Upper lobe of left lung (tissue), 4 donors: Measurements from ENCODE around the gene APBB1IP.

ENCODE experiments used
- POLR2A ChIP-seq, 4 donors: fragments of 450-650 bp; IDR thresholded peaks; one replicate each; pipeline ENCODE4 v1.5.1; 2016 to 2017; ENCODE audit warnings: antibody characterized with exemption in 4 of 4, mild to moderate bottlenecking in 2 of 4
- POLR2AphosphoS5 ChIP-seq, 2 donors: sonication (generic); formaldehyde crosslinking; IDR thresholded peaks; one replicate each; pipeline ENCODE4 v1.5.1; 2017; ENCODE audit warnings: antibody characterized with exemption in 2 of 2
- TF ChIP-seq, protein P1 (sequence below), 6 experiments: fragments of 450-650 bp in 4 of 6; fragments of 200-600 bp in 2 of 6; sonication (generic) in 2 of 6; IDR thresholded peaks; one replicate each; pipeline ENCODE4 v1.5.1; 2016 to 2019; ENCODE audit warnings: antibody characterized with exemption in 6 of 6

DNA sequence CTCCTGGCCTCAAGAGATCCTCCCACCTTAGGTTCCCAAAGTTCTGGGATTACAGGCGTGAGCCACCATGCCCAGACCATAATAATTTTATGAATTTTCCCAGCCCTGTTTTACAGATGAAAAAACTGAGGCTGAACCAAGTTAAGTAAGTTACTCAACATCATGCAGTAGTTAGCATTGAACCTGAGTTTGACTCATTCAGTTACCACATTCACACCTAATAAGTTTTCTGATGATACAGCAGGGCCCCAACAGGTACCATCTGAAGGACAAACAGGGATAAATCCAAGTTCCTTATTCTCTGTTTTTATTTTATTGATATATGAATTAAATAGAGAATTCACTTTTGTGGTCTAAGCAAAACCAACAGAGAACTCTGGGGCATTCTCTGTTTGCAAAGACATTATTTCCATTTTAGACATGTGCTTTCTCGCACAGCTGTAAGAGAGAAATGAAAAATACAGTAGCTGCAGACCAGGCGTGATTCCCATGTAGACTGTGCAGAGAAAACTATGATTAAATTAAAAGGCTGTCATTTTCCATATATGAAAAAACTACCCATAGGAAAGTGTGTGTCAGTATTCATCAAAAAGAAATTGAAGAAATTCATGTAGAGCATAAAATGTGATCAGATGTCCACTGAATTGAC, 26.6 kb downstream of the APBB1IP start:
- TF ChIP-seq POLR2AphosphoS5 (IDR thresholded peaks at IDR 0.05) (no peak), POLR2A (IDR thresholded peaks at IDR 0.05) (no peak)
- TF ChIP-seq, protein P1, sequence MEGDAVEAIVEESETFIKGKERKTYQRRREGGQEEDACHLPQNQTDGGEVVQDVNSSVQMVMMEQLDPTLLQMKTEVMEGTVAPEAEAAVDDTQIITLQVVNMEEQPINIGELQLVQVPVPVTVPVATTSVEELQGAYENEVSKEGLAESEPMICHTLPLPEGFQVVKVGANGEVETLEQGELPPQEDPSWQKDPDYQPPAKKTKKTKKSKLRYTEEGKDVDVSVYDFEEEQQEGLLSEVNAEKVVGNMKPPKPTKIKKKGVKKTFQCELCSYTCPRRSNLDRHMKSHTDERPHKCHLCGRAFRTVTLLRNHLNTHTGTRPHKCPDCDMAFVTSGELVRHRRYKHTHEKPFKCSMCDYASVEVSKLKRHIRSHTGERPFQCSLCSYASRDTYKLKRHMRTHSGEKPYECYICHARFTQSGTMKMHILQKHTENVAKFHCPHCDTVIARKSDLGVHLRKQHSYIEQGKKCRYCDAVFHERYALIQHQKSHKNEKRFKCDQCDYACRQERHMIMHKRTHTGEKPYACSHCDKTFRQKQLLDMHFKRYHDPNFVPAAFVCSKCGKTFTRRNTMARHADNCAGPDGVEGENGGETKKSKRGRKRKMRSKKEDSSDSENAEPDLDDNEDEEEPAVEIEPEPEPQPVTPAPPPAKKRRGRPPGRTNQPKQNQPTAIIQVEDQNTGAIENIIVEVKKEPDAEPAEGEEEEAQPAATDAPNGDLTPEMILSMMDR (IDR thresholded peaks at IDR 0.05) = no peak
